Calu3 (cell line): Measurements from ENCODE around the gene ABLIM2. TPM values are rescaled to one million over a fixed set of nuclear protein-coding genes. Genes with fewer than 3 reads are reported as not detected.

Experiments used
- BruUV-seq: library from RNA; stranded (reverse); fragments of 400-500 nt; replicated peaks from 2 replicates; lab custom pipeline; 2021; lab: Mats Ljungman, UMichigan
- CTCF ChIA-PET: fragments of 300-600 bp; sonication (Branson Sonifier 250); formaldehyde crosslinking; loops from one replicate; lab custom pipeline; 2022; ENCODE audit warnings: antibody characterized with exemption; lab: Charles Lee
- DNase-seq: peaks from one replicate; pipeline ENCODE4 v3.0.0; 2022
- H3K27ac Mint-ChIP-seq: one replicate; pipeline ENCODE4 v1.8.0; 2022; ENCODE audit warnings: mixed read lengths; ENCODE audit not compliant: unreplicated experiment
- H3K27me3 Mint-ChIP-seq: one replicate; pipeline ENCODE4 v1.8.0; 2022; ENCODE audit warnings: mixed read lengths; ENCODE audit not compliant: unreplicated experiment
- H3K36me3 Mint-ChIP-seq: one replicate; pipeline ENCODE4 v1.8.0; 2022; ENCODE audit warnings: mild to moderate bottlenecking, moderate library complexity, mixed read lengths; ENCODE audit not compliant: insufficient read depth, unreplicated experiment
- H3K4me1 Mint-ChIP-seq: one replicate; pipeline ENCODE4 v1.8.0; 2022; ENCODE audit warnings: mild to moderate bottlenecking, low read depth, mixed read lengths; ENCODE audit not compliant: unreplicated experiment
- H3K4me3 Mint-ChIP-seq: one replicate; pipeline ENCODE4 v1.8.0; 2022; ENCODE audit warnings: mild to moderate bottlenecking, low read depth, moderate library complexity, mixed read lengths; ENCODE audit not compliant: unreplicated experiment
- H3K9me3 Mint-ChIP-seq: one replicate; pipeline ENCODE4 v1.8.0; 2022; ENCODE audit warnings: low read depth, mixed read lengths; ENCODE audit not compliant: unreplicated experiment
- intact Hi-C: fragments of 100-400 bp; cut with micrococcal nuclease; formaldehyde crosslinking; loops from one replicate; pipeline ENCODE4 v1.10.0; 2022; ENCODE audit not compliant: unreplicated experiment
- total RNA-seq: library from RNA; stranded (reverse); gene quantifications from 2 replicates; pipeline ENCODE4 v1.2.3, GENCODE V29; 2022
- TF ChIP-seq, protein P1 (sequence below): fragments of 200-600 bp; IDR thresholded peaks from one replicate; pipeline ENCODE4 v1.8.0; 2022; ENCODE audit warnings: antibody characterized with exemption; ENCODE audit not compliant: unreplicated experiment

ABLIM2 gene
- total RNA-seq, 1 experiment from 2014 or later = 1.0 TPM

DNA sequence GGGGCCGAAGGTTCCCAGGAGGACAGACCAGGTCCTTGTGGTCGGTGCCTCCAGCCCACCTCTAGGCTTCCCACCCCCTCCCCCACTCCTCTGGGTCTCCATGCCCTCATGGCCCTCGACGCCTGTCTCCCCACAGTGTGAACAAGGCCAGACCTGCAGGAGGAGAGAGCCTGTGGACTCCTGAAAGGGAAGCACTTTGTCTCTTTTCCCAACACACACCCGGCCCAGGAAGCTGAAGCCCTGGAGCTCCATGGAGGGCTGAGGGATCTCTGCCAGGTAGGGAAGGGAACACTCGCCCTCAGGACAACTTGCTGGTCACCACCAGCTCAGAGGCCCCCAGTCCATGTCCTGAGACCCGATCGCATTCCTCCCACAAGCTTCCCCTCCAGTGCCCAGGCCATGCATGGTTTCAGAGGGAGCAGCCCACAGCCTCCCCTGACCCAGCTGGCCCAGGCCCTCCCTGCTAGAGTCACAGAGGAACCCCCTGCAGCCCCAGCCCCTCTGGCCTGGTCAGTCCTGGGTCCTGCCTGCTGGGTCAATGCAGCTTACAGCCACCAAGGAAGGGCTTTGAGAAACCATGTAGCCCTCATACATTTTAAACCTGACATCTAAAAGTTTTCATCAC is 60.8 kb downstream of the ABLIM2 start:
- intact Hi-C loops = no loop called here
- no TSS peak for BruUV-seq
- H3K27me3 Mint-ChIP-seq = no peaks in the 10 kb centered on the region
- no peaks in the 10 kb centered on the region for H3K4me1 Mint-ChIP-seq
- no peak for DNase-seq
- TF ChIP-seq, protein P1, sequence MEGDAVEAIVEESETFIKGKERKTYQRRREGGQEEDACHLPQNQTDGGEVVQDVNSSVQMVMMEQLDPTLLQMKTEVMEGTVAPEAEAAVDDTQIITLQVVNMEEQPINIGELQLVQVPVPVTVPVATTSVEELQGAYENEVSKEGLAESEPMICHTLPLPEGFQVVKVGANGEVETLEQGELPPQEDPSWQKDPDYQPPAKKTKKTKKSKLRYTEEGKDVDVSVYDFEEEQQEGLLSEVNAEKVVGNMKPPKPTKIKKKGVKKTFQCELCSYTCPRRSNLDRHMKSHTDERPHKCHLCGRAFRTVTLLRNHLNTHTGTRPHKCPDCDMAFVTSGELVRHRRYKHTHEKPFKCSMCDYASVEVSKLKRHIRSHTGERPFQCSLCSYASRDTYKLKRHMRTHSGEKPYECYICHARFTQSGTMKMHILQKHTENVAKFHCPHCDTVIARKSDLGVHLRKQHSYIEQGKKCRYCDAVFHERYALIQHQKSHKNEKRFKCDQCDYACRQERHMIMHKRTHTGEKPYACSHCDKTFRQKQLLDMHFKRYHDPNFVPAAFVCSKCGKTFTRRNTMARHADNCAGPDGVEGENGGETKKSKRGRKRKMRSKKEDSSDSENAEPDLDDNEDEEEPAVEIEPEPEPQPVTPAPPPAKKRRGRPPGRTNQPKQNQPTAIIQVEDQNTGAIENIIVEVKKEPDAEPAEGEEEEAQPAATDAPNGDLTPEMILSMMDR = no peak
- H3K36me3 Mint-ChIP-seq = no peaks in the 10 kb centered on the region
- H3K27ac Mint-ChIP-seq = no peak overlapping the region
- H3K9me3 Mint-ChIP-seq = peaks cover 8% of the 10 kb centered on the region
- CTCF ChIA-PET = interaction anchor here (0.6 kb wide), 1 partner anchor 1040 kb away, joined by 4 read pairs; no protein-coding TSS in a partner anchor
- H3K4me3 Mint-ChIP-seq = no peak overlapping the region

DNA sequence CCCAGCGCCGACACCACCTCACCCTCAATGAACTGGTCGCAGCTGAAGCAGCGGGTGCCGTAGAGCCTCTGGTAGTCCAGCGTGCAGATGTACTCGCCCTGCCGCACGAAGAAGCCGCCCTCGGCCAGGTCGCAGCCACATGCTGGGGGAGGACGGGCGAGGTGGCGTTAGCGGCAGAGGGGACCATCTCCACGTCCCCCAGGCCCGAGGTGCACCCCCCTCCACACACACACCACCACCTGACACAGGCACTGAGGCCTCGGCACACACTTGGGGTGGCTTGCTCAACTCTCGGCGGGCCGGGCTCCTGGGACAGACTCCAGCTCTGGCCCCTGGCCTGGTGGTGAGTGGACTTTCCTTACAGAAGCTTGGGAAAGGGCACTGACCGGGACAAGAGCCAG is 61.5 kb downstream of the ABLIM2 start:
- CTCF ChIA-PET = no interaction called here
- Mint-ChIP-seq H3K27me3 (no peaks in the 10 kb centered on the region), H3K27ac (no peak overlapping the region), H3K9me3 (peaks cover 10% of the 10 kb centered on the region), H3K4me3 (no peak overlapping the region), H3K4me1 (no peaks in the 10 kb centered on the region), H3K36me3 (no peaks in the 10 kb centered on the region)
- TF ChIP-seq, protein P1 = no peak
- DNase-seq = no peak
- BruUV-seq = no TSS peak
- intact Hi-C loops = no loop called here

DNA sequence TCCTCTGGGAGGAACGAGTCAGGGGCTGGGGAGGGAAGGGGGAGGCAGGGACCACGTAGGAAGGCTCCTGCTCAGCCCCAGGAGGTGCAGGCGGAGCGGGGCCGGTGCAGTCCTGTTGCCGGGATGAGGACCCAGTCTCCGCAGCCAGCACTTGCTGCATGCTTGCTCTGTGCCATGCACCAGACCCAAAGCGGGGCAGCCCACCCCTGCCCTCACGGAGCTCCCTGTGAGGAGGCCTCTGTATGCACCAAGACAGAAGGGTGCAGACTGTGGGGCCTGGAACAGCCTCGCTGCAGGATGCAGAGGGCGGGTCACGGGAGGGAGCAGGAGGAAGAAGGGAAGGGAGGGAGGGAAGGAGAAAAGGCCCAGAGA is 61.9 kb downstream of the ABLIM2 start:
- no peaks in the 10 kb centered on the region for H3K36me3 Mint-ChIP-seq
- TF ChIP-seq, protein P1 = no peak
- intact Hi-C loops = no loop called here
- no peaks in the 10 kb centered on the region for H3K27me3 Mint-ChIP-seq
- BruUV-seq = no TSS peak
- DNase-seq = no peak
- H3K9me3 Mint-ChIP-seq = peaks cover 10% of the 10 kb centered on the region
- H3K4me3 Mint-ChIP-seq = no peak overlapping the region
- CTCF ChIA-PET = no interaction called here
- no peaks in the 10 kb centered on the region for H3K4me1 Mint-ChIP-seq
- H3K27ac Mint-ChIP-seq = no peak overlapping the region

DNA sequence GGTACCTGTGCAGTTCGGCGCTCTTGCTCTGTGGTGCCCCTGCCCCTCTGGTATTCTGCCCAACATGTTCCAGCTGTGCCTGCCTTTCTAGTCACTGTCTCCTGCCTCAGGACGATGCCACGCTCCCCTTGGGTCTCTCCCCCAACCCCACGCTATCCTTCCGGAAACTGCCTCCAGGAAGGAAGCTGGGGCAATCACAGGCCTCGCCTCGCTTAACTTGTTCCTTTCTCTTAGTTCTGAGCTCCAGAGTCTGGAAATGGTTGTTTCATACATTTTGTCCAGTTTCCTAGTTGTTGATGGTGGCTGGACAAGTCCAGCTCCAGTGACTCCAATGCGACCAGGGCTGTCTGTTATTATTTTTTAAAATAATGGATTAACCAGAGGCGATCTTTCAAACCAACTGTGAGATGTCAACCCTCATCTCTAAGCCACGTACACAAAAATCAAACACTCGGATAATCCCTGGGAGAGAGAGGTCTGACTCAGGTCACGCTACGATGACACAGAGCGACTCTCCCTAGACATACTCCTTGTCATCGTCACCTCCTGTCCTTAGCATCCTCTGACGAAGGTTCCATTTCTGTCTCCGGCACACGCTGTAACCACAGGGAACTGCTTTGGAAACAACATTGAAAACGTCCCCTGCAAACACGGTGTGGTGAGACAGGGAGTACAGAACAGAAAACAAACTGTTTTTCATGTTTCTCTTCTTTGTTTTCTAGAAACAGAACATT is 62.5 kb downstream of the ABLIM2 start:
- Mint-ChIP-seq H3K36me3 (no peaks in the 10 kb centered on the region), H3K27me3 (no peaks in the 10 kb centered on the region), H3K27ac (no peak overlapping the region), H3K4me3 (no peak overlapping the region), H3K4me1 (no peaks in the 10 kb centered on the region), H3K9me3 (peaks cover 10% of the 10 kb centered on the region)
- CTCF ChIA-PET = no interaction called here
- no TSS peak for BruUV-seq
- intact Hi-C loops = no loop called here
- TF ChIP-seq, protein P1 = no peak
- no peak for DNase-seq
